Posterior vena cava (tissue), 2 donors: ENCODE results near the gene ASS1. TPM values are rescaled to one million over a fixed set of nuclear protein-coding genes. Genes with fewer than 3 reads are reported as not detected.
"Not testable (repeated sequence)": the region's sequence is repeated elsewhere in the genome, so short reads cannot be mapped to it uniquely, and the experiment has no call there.

Experiments used
- DNase-seq: peaks from one replicate; pipeline ENCODE4 v3.0.0-alpha.2; 2020; ENCODE audit warnings: low spot score
- intact Hi-C, 2 donors: fragments of 100-400 bp; cut with DNase I; formaldehyde crosslinking; loops; one replicate each; pipeline versions ENCODE4 v1.14.1 to v1.14.2; 2022 to 2023
- total RNA-seq, 2 donors: library from RNA; stranded (reverse); fragmentation: NEBNext Ultra II Directional; extraction: Animal tissue kit (Norgen Biotek cat#: 25700); gene quantifications; one replicate each; pipeline ENCODE4 v1.2.1, GENCODE V29; 2021
- donor health status: DM: yes; HTN: yes; CAD: no.
- donor health status: DM: yes; HTN: yes; CAD: no.

Gene ASS1
- total RNA-seq, 2 donors from 2014 or later: 106 to 118 TPM

DNA sequence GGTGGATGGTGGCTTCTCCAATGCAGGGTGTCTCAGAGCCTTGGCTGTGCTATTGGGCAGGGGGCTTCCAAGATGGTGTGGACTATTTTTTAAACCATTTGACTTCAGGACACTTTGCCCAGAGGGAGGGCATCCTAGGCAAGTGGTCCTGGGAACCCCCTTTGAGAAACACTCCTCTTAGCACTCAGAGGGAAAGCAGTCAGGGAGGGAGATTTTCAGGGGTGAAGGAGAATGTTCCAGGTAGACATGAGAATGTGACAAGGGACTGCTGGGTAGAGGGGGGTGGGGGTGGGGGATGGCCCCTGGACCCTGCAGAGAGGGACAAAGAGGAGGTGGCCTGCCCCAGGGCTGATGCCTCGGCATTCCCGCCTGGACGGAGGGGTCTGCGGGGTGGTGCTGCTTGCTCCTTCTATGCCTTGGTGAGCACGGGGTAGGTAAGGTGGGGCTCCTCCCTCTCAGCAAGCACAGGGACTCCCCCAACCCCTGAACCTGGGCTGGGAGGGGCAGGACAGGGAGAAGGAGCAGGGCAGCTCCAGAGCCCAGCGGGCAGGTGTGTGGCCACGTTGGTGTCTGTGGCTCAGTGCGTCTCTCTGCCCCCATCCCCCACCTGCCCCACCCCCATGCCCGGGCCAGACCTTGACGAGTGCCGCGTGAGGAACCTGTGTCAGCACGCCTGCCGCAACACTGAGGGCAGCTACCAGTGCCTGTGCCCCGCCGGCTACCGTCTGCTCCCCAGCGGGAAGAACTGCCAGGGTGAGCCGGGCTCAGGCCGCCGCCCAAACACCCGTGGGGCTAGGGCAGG, 13.8 kb upstream of the ASS1 start:
- DNase-seq: no peak
- intact Hi-C loops: no loop called here

DNA sequence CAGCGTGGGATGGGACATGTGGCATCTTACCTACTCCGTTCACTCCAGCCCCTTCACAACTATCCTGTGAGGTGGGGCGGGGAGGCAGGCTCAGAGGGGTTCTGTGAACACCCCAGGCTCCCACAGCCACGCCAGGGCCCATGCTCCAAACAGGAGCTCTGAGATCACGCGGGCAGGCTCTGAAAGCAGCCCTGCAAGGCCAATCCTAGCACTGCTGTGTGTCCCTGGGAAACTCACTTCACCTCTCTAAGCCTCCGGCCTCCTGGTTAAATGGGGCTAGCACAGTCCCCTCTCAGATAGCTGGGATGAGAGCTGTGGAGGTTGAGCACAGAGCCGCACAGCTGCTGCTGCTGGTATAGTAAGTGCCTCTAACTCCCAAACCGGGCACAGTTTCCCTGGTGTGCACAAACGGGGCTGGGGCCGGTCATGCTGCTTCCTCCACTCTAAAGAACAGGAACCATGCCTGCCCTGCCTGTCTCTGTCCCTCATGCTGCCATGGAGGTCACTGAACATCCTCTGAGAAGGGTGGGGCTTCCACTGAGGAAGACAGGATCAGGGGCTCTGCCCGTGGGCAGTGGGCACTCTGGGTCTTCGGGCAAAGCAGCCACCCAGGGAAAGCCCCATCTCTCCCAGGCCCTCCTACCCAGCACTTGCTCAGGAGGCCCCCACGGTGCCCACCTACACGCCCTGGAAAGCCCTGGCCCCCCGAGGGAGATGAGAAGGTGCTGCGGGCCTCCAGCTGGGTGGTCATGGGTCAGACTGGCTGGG, 13.0 kb upstream of the ASS1 start:
- intact Hi-C loops: no loop called here
- no peak for DNase-seq

- intact Hi-C loops: no loop called here
- DNase-seq: no peak
Observed at GRCh38 chr9:130432362-130432761, 12.4 kb upstream of the ASS1 start.

- intact Hi-C loops: no loop called here
- no peak for DNase-seq
Observed at GRCh38 chr9:130432796-130433167, 12.0 kb upstream of the ASS1 start.

DNA sequence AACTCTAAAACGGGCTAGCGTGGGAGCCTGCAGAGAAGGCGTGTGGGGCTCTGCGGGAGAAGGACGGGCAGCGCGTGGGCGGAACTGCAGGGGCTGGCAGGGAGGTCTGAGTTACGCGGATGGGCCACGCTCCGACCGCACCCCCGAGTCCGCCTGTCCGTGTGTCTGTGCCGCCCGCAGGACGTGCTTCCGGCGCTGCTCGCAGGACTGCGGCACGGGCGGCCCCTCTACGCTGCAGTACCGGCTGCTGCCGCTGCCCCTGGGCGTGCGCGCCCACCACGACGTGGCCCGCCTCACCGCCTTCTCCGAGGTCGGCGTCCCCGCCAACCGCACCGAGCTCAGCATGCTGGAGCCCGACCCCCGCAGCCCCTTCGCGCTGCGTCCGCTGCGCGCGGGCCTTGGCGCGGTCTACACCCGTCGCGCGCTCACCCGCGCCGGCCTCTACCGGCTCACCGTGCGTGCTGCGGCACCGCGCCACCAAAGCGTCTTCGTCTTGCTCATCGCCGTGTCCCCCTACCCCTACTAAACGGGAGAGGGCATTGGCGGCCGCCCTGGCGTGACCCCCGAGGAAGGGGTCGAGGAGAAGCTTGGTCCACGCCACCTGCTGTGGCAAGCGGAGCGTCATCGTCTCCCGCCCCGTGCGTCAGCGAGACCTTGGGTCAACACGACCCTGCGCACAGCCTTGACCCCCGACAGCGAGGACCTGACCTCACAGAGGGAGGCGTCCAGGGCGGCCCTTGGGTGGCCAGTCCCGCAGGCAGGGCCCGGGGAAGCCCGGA, 11.4 kb upstream of the ASS1 start:
- no peak for DNase-seq
- intact Hi-C loops: no loop called here

DNA sequence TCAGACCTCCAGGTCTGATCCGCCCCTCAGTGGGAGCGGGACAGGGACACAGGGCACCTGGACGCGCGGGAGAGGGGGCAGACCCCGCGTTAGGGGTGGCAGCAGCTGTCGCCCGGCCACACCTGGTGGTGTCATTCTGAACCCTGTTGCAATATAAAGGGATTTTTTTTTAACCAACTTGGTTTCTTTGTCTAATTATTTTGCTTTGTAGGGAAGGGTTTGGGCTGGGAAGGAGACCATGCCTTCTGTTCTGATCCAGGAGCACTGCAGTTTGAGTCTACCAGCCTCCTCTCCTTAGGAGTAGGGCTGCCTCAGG, 10.9 kb upstream of the ASS1 start:
- DNase-seq: no peak
- intact Hi-C loops: no loop called here

- intact Hi-C loops, DNase-seq: not testable (repeated sequence)
Observed at GRCh38 chr9:130434656-130435055, 10.1 kb upstream of the ASS1 start.

GRCh38 chr9:130437011-130437789, 7.6 kb upstream of the ASS1 start:
- intact Hi-C loops: no loop called here
- DNase-seq: no peak

DNA sequence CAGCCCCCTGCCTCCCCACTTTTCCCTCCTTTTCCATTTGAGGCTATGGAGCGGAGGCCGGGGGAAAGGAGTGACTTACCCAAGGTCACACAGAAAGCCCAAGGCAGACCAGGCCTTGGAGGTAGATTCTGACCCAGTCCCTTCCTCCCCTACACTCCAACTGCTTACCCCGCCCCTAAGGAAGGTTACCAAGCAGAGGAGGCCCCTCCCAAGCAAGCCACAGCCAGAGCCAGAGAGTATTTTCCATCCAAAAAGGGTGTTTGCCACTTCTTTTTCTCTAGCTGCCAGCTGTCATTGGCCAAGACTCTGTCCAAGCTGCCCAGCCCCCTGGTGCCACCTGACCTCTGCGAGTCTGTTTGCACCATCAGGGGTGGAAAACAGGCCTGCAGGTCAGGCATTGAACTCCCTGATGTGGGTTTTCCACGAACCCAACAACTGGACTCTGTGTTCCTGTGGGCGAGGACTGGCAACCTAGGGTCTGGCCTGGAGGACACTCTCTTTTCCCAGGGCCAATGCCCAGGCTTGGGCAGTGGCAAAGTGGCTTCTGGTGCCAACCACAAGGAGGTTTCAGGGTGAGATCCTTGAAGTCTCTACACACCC, 6.3 kb upstream of the ASS1 start:
- DNase-seq: no peak
- intact Hi-C loops: no loop called here

DNA sequence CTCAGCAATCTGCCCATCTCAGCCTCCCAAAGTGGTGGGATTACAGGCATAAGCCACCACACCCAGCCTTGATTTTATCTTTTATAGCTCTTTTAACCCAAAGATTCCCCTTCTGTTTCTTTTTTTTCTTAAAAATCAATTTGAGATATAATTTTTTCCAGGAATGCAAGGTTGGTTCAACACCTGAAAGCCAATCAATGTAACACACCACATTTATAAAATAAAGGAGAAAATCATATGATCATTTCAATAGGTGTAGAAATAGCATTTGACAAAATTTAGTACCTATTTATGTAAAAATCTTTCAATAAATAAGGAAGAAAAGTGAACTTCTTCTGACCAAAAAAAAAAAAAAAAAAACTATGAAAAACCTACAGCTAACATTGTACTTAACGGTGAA, 3.7 kb upstream of the ASS1 start:
- no peak for DNase-seq
- intact Hi-C loops: no loop called here

- no peak for DNase-seq
- intact Hi-C loops: no loop called here
Observed at GRCh38 chr9:130442746-130443455, 1.9 kb upstream of the ASS1 start.

DNA sequence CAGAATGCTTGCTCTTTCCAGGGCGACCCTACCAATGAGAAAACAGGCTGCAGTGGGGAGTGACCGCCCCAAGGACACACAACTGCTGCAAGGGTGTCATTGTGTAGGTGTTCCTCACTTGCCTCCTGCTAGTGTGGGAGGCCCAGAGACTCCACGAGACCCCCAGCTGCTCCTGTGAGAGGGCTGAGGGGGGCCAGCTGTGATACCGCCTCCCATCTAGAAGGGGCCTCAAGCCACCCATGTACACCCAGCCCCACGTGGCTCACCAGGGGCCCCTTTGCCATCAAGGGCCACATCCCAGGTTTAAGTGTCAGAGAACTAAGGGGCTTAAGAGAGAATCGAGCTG, 1.3 kb upstream of the ASS1 start:
- DNase-seq: no peak
- intact Hi-C loops: no loop called here

DNA sequence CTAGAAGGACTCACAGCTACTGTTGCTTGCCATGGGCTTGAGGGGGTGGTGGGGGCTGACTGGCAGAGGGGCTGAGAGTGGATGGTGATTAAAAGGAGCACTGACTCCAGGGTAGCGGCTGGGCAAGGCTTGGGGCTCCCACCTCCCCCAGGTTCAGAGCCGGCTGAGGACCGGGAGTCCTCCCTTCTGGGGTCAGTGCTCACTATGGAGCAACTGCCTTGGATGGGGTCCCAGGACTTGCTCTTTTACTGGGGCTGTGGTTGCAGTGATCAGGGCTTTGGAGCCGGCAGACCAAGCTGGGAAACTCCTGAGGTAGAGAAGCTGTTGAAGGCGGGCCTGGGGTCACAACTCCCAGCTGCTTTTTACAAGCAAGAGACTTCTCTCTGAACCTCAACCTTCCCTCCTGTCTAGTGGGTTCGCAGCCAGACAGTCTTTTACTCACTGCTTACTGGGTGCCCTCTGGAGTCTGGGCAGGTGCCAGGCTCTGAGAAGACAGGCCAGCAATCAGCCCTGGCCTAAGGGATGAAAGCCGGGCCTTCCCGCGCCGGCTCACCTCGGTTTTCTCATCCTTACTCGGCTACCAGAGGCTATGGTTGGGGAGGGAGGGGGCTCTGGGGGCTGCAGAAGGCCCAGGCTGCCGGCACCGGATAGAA, 795 bp upstream of the ASS1 start:
- DNase-seq: peak; percentile 88
- intact Hi-C loops: no loop called here

DNA sequence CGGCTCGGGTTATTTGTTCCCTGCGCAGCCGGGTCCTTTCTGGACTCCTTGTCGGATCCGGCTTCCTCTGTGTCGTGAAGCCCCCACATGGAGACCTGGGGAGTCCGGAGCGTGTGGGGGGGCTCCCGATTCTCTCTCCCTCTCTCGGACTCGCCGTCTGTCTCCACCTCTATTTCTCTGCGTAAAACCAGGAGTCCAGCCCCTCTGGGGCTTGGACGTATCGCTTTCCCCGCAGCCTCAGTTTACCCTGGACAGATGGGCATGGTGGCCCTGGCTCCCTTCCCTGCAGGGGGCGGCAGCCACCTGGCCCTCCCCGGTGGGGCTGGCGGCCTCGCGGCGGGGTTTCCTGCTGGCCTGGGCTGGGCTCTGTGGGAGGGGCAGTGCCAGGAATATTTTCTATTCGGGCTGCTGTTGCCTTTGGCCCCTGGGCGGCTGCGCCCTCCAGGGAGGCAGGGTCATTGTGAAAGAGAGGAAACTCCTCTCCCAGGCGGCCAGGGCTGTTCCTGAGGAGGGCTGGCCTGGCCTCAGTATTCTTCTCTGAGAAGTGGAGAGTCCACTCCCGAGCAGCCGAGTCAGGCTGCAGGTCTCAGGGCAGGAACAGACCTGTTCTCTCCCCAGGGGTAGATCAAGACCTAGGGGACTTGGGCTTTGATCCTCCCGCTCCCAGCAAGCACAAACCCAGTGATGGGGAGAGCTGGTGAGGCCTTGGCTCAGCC, 665 bp downstream of the ASS1 start:
- peak; percentile 89 for DNase-seq

DNA sequence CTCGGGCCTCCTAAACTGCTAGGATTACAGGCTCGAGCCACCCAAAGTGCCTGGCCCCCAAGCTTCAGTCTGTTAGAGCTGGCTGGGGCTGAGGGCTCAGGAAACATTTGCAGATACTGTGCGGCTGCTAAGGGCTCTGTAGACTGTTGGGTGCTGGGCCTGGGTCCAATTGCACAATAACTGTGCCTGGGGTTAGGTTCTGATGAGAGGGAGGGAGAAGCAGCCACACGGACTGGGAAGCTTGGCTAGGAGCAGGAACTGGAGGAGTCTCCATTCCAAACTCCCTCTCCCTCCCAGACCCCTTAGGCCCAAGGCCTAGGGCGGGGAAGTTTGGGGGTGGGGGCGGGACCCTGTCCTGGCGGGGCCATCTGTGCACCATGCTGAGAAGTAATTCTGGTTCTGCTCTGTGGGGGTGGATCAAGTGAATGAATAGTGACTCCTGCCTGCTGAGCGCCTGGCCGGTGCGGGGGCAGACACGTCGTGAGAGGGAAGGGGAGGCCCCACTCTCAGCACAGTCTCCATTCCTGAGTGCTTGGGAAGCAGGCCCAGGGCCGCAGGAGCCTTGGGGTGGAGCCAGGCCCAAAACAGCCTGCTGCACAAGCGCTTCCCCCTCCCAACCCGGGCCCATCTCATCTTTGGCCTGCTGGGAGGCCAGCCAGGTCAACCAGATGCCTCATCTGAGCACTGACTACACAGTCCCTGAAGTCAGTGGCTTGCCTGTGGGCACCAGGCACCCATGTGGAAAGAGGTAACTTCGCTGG, 1.5 kb downstream of the ASS1 start:
- intact Hi-C loops: no loop called here
- DNase-seq: peak; percentile 95

More for the DNA sequence above, 665 bp downstream of the ASS1 start:
- intact Hi-C loops: no loop called here

GRCh38 chr9:130447193-130447816, 2.5 kb downstream of the ASS1 start:
- intact Hi-C loops: no loop called here
- DNase-seq: no peak
